Measurements from ENCODE around the gene HIC2.
"Not testable (repeated sequence)": the region's sequence is repeated elsewhere in the genome, so short reads cannot be mapped to it uniquely, and the experiment has no call there.

DNA sequence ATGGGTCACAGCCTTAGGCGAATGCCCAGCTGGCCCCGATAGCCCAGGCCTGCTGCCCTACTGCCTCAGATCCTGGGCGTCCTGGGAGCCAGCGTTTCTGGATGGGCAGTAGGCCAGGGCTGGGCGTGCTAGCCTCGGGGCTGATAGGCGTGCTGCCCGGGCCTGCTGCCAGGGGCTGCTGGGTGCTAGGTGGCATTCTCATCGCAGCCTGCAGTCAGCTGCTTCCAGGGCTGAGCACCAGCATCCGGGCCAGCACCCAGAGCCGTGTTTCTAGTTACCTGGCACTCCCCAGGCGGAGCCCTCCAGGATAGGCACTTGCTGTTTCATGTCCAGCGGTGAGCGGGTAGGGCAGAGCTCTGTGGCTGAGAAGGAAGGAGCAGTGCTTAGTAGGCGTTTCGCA, 23.5 kb downstream of the HIC2 start:
- TF ChIP-seq CTCF, EP300 (IDR thresholded peaks at IDR 0.05): not testable (repeated sequence)

Data from esophagus muscularis mucosa (tissue), 3 donors.